ENCODE measurements around the gene KRT27. TPM values are rescaled to one million over a fixed set of nuclear protein-coding genes. Genes with fewer than 3 reads are reported as not detected.

KRT27 gene
- total RNA-seq, 1 experiment from 2014 or later, result not detected

DNA sequence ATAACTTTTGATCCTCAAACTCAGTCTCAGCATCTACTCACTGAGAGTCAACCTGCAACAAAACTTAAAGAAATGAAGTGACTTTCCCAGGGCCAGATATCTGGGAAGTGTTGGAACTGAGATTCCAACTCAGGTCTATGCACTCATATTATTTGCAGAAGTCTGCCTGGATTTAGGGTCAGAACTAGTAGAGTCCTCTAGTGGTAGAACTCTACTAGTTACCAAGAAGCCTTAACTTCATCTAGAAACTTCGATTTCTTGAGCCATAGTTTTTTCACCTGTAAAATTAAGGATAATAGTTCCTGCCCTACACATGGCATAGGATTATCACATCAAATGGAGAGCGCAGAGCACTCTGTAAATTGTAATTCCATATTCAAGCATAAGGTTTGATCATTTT is 55.4 kb downstream of the KRT27 start:
- Histone ChIP-seq H3K27me3 (ENCODE audit: insufficient read depth, low read length) (no peaks in the 10 kb centered on the region), H3K4me3 (replicated peaks in 1 of 2; ENCODE audit: low read depth in 1 of 2, low read length in 2 of 2) (no peak overlapping the region), H3K4me1 (ENCODE audit: control insufficient read depth in 1 of 2, insufficient read depth in 2 of 2, low read length in 2 of 2) (no peaks in the 10 kb centered on the region), H2AFZ (ENCODE audit: low read depth, low read length, poor library complexity, severe bottlenecking) (peak overlapping the region; percentile 4), H3K9me2 (ENCODE audit: insufficient read depth) (no peaks in the 10 kb centered on the region), H4K20me1 (ENCODE audit: insufficient read depth) (no peaks in the 10 kb centered on the region), H3K4me2 (ENCODE audit: low read length) (no peak overlapping the region), H3K36me3 (ENCODE audit: control insufficient read depth in 1 of 2, insufficient read depth in 2 of 2, low read length in 2 of 2) (no peaks in the 10 kb centered on the region), H3K9me3 (ENCODE audit: control insufficient read depth in 1 of 2, insufficient read depth in 1 of 2, low read depth in 1 of 2, low read length in 2 of 2) (no peaks in the 10 kb centered on the region), H3K9ac (ENCODE audit: low read length) (no peak overlapping the region), H3K27ac (ENCODE audit: low read depth, low read length) (no peak overlapping the region), H3K79me2 (ENCODE audit: insufficient read depth, low read length) (no peaks in the 10 kb centered on the region)
- ChIA-PET CTCF (interaction anchor here (1.0 kb wide), 1 partner anchor 10 kb away, joined by 3 read pairs; no protein-coding TSS in a partner anchor), RAD21 (ENCODE audit: low non-redundant PET in 1 of 2, low total read pairs in 2 of 2, uncharacterized antibody in 2 of 2, unreplicated experiment in 2 of 2) (no interaction called here), POLR2A (no interaction called here)
- DNase-seq (ENCODE audit: low read depth, low spot score) (peak; percentile 16), ATAC-seq (peak; percentile 65)
- TF ChIP-seq POLR2A (IDR thresholded peaks at IDR 0.05; ENCODE audit: borderline replicate concordance, extremely low read depth, insufficient read depth, insufficient read length), result no peak
- no peak for TF ChIP-seq SP1 (IDR thresholded peaks at IDR 0.05; ENCODE audit: low read depth)
- no peak for TF ChIP-seq EZH2 (IDR thresholded peaks at IDR 0.05)
- peak; percentile 48 for TF ChIP-seq RAD21 (IDR thresholded peaks at IDR 0.05; ENCODE audit: low read depth)
- TF ChIP-seq ELF1 (IDR thresholded peaks at IDR 0.05; ENCODE audit: borderline replicate concordance, low read depth), result no peak
- TF ChIP-seq, protein P1, sequence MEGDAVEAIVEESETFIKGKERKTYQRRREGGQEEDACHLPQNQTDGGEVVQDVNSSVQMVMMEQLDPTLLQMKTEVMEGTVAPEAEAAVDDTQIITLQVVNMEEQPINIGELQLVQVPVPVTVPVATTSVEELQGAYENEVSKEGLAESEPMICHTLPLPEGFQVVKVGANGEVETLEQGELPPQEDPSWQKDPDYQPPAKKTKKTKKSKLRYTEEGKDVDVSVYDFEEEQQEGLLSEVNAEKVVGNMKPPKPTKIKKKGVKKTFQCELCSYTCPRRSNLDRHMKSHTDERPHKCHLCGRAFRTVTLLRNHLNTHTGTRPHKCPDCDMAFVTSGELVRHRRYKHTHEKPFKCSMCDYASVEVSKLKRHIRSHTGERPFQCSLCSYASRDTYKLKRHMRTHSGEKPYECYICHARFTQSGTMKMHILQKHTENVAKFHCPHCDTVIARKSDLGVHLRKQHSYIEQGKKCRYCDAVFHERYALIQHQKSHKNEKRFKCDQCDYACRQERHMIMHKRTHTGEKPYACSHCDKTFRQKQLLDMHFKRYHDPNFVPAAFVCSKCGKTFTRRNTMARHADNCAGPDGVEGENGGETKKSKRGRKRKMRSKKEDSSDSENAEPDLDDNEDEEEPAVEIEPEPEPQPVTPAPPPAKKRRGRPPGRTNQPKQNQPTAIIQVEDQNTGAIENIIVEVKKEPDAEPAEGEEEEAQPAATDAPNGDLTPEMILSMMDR (IDR thresholded peaks at IDR 0.05 in 2 of 3, conservative IDR thresholded peaks at IDR 0.05 in 1 of 3; ENCODE audit: borderline replicate concordance in 1 of 3, insufficient read depth in 1 of 3, low read depth in 2 of 3, low read length in 2 of 3), result peak; percentile 20 to 43 (median 41); a peak in 5 of 6 replicates
- TF ChIP-seq FOSL1 (IDR thresholded peaks at IDR 0.05; ENCODE audit: low read depth), result no peak
- no peak for TF ChIP-seq ZNF274 (IDR thresholded peaks at IDR 0.05; ENCODE audit: low read depth, low read length)
- no peak for TF ChIP-seq JUND (IDR thresholded peaks at IDR 0.05)
- no TSS peak for BruUV-seq (replicated peaks)
- intact Hi-C loops (cut with micrococcal nuclease), result loop anchor here (2.0 kb wide), 1 partner anchor 106 kb away; no protein-coding TSS in a partner anchor

Other genes with a start within 250 kb of the KRT27 start
- 0.69 TPM for gene CCR7, start 217.1 kb downstream of the KRT27 start, total RNA-seq (2021; ENCODE audit: unreplicated experiment)
- 136 TPM for gene SMARCE1, start 134.7 kb downstream of the KRT27 start, total RNA-seq (2021; ENCODE audit: unreplicated experiment)
- 5.0 TPM for gene KRT222, start 117.4 kb downstream of the KRT27 start, total RNA-seq (2021; ENCODE audit: unreplicated experiment)
- gene KRT24, start 78.8 kb downstream of the KRT27 start, total RNA-seq (2021; ENCODE audit: unreplicated experiment), result not detected
- not detected for gene KRT25, start 27.2 kb downstream of the KRT27 start, total RNA-seq (2021; ENCODE audit: unreplicated experiment)
- not detected for gene KRT26, start 10.3 kb downstream of the KRT27 start, total RNA-seq (2021; ENCODE audit: unreplicated experiment)
- not detected for gene KRT28, start 17.4 kb upstream of the KRT27 start, total RNA-seq (2021; ENCODE audit: unreplicated experiment)
- gene KRT10, start 40.1 kb upstream of the KRT27 start, total RNA-seq (2021; ENCODE audit: unreplicated experiment), result 62.3 TPM
- gene KRT12, start 84.7 kb upstream of the KRT27 start, total RNA-seq (2021; ENCODE audit: unreplicated experiment), result not detected
- gene KRT20, start 102.7 kb upstream of the KRT27 start, total RNA-seq (2021; ENCODE audit: unreplicated experiment), result 1.5 TPM
- 19.0 TPM for gene KRT23, start 155.1 kb upstream of the KRT27 start, total RNA-seq (2021; ENCODE audit: unreplicated experiment)
- not detected for gene KRT39, start 184.4 kb upstream of the KRT27 start, total RNA-seq (2021; ENCODE audit: unreplicated experiment)
- gene KRT40, start 201.8 kb upstream of the KRT27 start, total RNA-seq (2021; ENCODE audit: unreplicated experiment), result not detected
- gene KRTAP3-3, start 211.6 kb upstream of the KRT27 start, total RNA-seq (2021; ENCODE audit: unreplicated experiment), result not detected
- not detected for gene KRTAP3-2, start 217.4 kb upstream of the KRT27 start, total RNA-seq (2021; ENCODE audit: unreplicated experiment)
- gene KRTAP3-1, start 226.6 kb upstream of the KRT27 start, total RNA-seq (2021; ENCODE audit: unreplicated experiment), result not detected
- gene KRTAP1-5, start 244.7 kb upstream of the KRT27 start, total RNA-seq (2021; ENCODE audit: unreplicated experiment), result not detected
- gene KRTAP1-4, start 247.6 kb upstream of the KRT27 start, total RNA-seq (2021; ENCODE audit: unreplicated experiment), result not detected

All from HCT116 (cell line).